Measurements from ENCODE around the gene RPL7L1.

DNA sequence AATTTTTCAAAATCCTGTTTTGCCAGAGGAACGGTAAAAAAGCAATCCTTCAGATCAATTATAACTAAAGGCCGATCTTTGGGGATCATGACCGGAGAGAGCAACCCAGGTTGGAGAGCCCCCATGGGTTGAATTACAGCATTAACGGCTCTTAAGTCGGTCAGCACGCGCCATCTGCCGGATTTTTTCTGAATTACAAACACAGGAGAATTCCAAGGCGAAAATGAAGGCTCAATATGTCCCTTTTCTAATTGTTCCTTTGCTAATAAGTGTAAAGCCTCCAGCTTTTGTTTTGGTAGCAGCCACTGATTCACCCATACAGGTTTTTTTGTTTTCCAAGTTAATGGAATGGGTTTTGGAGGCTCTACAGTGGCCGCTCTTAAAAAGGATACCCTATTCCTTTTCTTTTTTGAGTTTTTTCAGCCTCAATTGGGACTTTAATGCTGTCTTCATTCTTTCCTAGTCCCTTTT, 19.5 kb downstream of the RPL7L1 start:
- TF ChIP-seq CTCF (IDR thresholded peaks at IDR 0.05) (peak; percentile 83 to 91 (median 85)), EP300 (IDR thresholded peaks at IDR 0.05) (no peak)

Data from esophagus muscularis mucosa (tissue), 3 donors.